Activated CD8-positive, alpha-beta T cell treated with anti-CD3 and anti-CD28 coated beads, Interleukin-2, amount 10 ng/mL, durations not matched to agents 7 days and 5 days (primary cell): ENCODE results near the gene LHFPL2. TPM values are rescaled to one million over a fixed set of nuclear protein-coding genes. Genes with fewer than 3 reads are reported as not detected.

ENCODE experiments used
- ATAC-seq: fragments of 150-1000 bp; cut with Tn5 transposase; one replicate; pipeline ENCODE4 v1.10.0; 2021; ENCODE audit warnings: moderate library complexity
- CTCF ChIA-PET: fragments of 350-600 bp; sonication (Branson Sonifier 250); formaldehyde crosslinking; loops from one replicate; lab custom pipeline; 2021; ENCODE audit warnings: antibody characterized with exemption; lab: Charles Lee
- POLR2A ChIA-PET: fragments of 350-600 bp; sonication (Branson Sonifier 250); formaldehyde crosslinking; loops from one replicate; lab custom pipeline; 2021; ENCODE audit warnings: antibody characterized with exemption; lab: Charles Lee
- DNase-seq: peaks from one replicate; pipeline ENCODE4 v3.0.0-alpha.2; 2020
- H3K27ac Mint-ChIP-seq: one replicate; pipeline ENCODE4 v1.8.0; 2021; ENCODE audit warnings: mild to moderate bottlenecking, mixed read lengths
- H3K27me3 Mint-ChIP-seq: one replicate; pipeline ENCODE4 v1.8.0; 2021; ENCODE audit warnings: low read depth, mixed read lengths
- H3K36me3 Mint-ChIP-seq: one replicate; pipeline ENCODE4 v1.8.0; 2021; ENCODE audit warnings: low read depth, mixed read lengths
- H3K4me1 Mint-ChIP-seq: one replicate; pipeline ENCODE4 v1.8.0; 2021; ENCODE audit warnings: low read depth, mixed read lengths
- H3K4me3 Mint-ChIP-seq: one replicate; pipeline ENCODE4 v1.8.0; 2021; ENCODE audit warnings: mild to moderate bottlenecking, mixed read lengths
- H3K9me3 Mint-ChIP-seq: one replicate; pipeline ENCODE4 v1.8.0; 2022; ENCODE audit warnings: mixed read lengths; ENCODE audit not compliant: insufficient read depth
- total RNA-seq, 2 experiments: library from RNA; stranded (reverse); gene quantifications; one replicate each; pipeline ENCODE4 v1.2.3, GENCODE V29; 2021

LHFPL2 gene
- total RNA-seq, 2 experiments from 2014 or later: 0.34 TPM; not detected in 1

- peaks cover 26% of the 10 kb centered on the region for H3K27me3 Mint-ChIP-seq
- ChIA-PET POLR2A (no interaction called here), CTCF (no interaction called here)
- H3K36me3 Mint-ChIP-seq: no peaks in the 10 kb centered on the region
- DNase-seq: no peak
- ATAC-seq: no peak
- no peaks in the 10 kb centered on the region for H3K9me3 Mint-ChIP-seq
- H3K4me1 Mint-ChIP-seq: no peaks in the 10 kb centered on the region
- no peak overlapping the region for H3K4me3 Mint-ChIP-seq
- no peak overlapping the region for H3K27ac Mint-ChIP-seq
Measured at GRCh38 chr5:78661691-78662090, 13.1 kb upstream of the LHFPL2 start.

- DNase-seq (no peak), ATAC-seq (no peak)
- no peaks in the 10 kb centered on the region for H3K36me3 Mint-ChIP-seq
- H3K27me3 Mint-ChIP-seq: peaks cover 31% of the 10 kb centered on the region
- H3K27ac Mint-ChIP-seq: no peak overlapping the region
- H3K9me3 Mint-ChIP-seq: no peaks in the 10 kb centered on the region
- CTCF ChIA-PET: no interaction called here
- POLR2A ChIA-PET: no interaction called here
- no peaks in the 10 kb centered on the region for H3K4me1 Mint-ChIP-seq
- H3K4me3 Mint-ChIP-seq: no peak overlapping the region
Measured at GRCh38 chr5:78661044-78661443, 12.5 kb upstream of the LHFPL2 start.

GRCh38 chr5:78660401-78660800, 11.8 kb upstream of the LHFPL2 start:
- POLR2A ChIA-PET: no interaction called here
- Mint-ChIP-seq H3K27ac (no peak overlapping the region), H3K36me3 (no peaks in the 10 kb centered on the region), H3K4me1 (no peaks in the 10 kb centered on the region), H3K27me3 (peaks cover 33% of the 10 kb centered on the region), H3K4me3 (no peak overlapping the region), H3K9me3 (no peaks in the 10 kb centered on the region)
- no peak for DNase-seq
- ATAC-seq: no peak
- CTCF ChIA-PET: no interaction called here

- no peaks in the 10 kb centered on the region for H3K36me3 Mint-ChIP-seq
- H3K27ac Mint-ChIP-seq: no peak overlapping the region
- no peaks in the 10 kb centered on the region for H3K4me1 Mint-ChIP-seq
- DNase-seq (no peak), ATAC-seq (no peak)
- H3K27me3 Mint-ChIP-seq: peaks cover 37% of the 10 kb centered on the region
- CTCF ChIA-PET: no interaction called here
- no peak overlapping the region for H3K4me3 Mint-ChIP-seq
- POLR2A ChIA-PET: no interaction called here
- no peaks in the 10 kb centered on the region for H3K9me3 Mint-ChIP-seq
Measured at GRCh38 chr5:78659714-78660113, 11.1 kb upstream of the LHFPL2 start.

- ChIA-PET CTCF (no interaction called here), POLR2A (no interaction called here)
- no peak overlapping the region for H3K4me3 Mint-ChIP-seq
- no peaks in the 10 kb centered on the region for H3K4me1 Mint-ChIP-seq
- peaks cover 41% of the 10 kb centered on the region for H3K27me3 Mint-ChIP-seq
- H3K27ac Mint-ChIP-seq: no peak overlapping the region
- ATAC-seq (no peak), DNase-seq (no peak)
- H3K9me3 Mint-ChIP-seq: no peaks in the 10 kb centered on the region
- no peaks in the 10 kb centered on the region for H3K36me3 Mint-ChIP-seq
Measured at GRCh38 chr5:78659114-78659513, 10.5 kb upstream of the LHFPL2 start.

- Mint-ChIP-seq H3K27me3 (peaks cover 45% of the 10 kb centered on the region), H3K4me3 (no peak overlapping the region), H3K4me1 (no peaks in the 10 kb centered on the region), H3K36me3 (no peaks in the 10 kb centered on the region), H3K27ac (no peak overlapping the region), H3K9me3 (no peaks in the 10 kb centered on the region)
- ATAC-seq (no peak), DNase-seq (no peak)
- POLR2A ChIA-PET: no interaction called here
- CTCF ChIA-PET: no interaction called here
Measured at GRCh38 chr5:78657201-78657600, 8.6 kb upstream of the LHFPL2 start.

- ATAC-seq (no peak), DNase-seq (no peak)
- POLR2A ChIA-PET: no interaction called here
- no peaks in the 10 kb centered on the region for H3K4me1 Mint-ChIP-seq
- CTCF ChIA-PET: no interaction called here
- no peaks in the 10 kb centered on the region for H3K36me3 Mint-ChIP-seq
- H3K4me3 Mint-ChIP-seq: no peak overlapping the region
- H3K27me3 Mint-ChIP-seq: peaks cover 49% of the 10 kb centered on the region
- H3K27ac Mint-ChIP-seq: no peak overlapping the region
- no peaks in the 10 kb centered on the region for H3K9me3 Mint-ChIP-seq
Measured at GRCh38 chr5:78655746-78656290, 7.2 kb upstream of the LHFPL2 start.

- ChIA-PET POLR2A (no interaction called here), CTCF (no interaction called here)
- Mint-ChIP-seq H3K4me3 (no peak overlapping the region), H3K36me3 (no peaks in the 10 kb centered on the region), H3K27me3 (peaks cover 55% of the 10 kb centered on the region), H3K9me3 (no peaks in the 10 kb centered on the region), H3K27ac (no peak overlapping the region), H3K4me1 (peaks cover 3% of the 10 kb centered on the region)
- no peak for DNase-seq
- ATAC-seq: no peak
Measured at GRCh38 chr5:78654386-78654785, 5.8 kb upstream of the LHFPL2 start.

- H3K4me3 Mint-ChIP-seq: no peak overlapping the region
- POLR2A ChIA-PET: no interaction called here
- peaks cover 55% of the 10 kb centered on the region for H3K27me3 Mint-ChIP-seq
- H3K9me3 Mint-ChIP-seq: no peaks in the 10 kb centered on the region
- peaks cover 3% of the 10 kb centered on the region for H3K4me1 Mint-ChIP-seq
- no peaks in the 10 kb centered on the region for H3K36me3 Mint-ChIP-seq
- DNase-seq (no peak), ATAC-seq (no peak)
- CTCF ChIA-PET: no interaction called here
- H3K27ac Mint-ChIP-seq: no peak overlapping the region
Measured at GRCh38 chr5:78653681-78654366, 5.3 kb upstream of the LHFPL2 start.

- no peak for DNase-seq
- ATAC-seq: no peak
Measured at GRCh38 chr5:78653031-78653430, 4.5 kb upstream of the LHFPL2 start.

GRCh38 chr5:78651468-78651867, 2.9 kb upstream of the LHFPL2 start:
- Mint-ChIP-seq H3K9me3 (no peaks in the 10 kb centered on the region), H3K36me3 (no peaks in the 10 kb centered on the region), H3K4me1 (peaks cover 11% of the 10 kb centered on the region), H3K27ac (no peak overlapping the region), H3K4me3 (no peak overlapping the region), H3K27me3 (peaks cover 54% of the 10 kb centered on the region)
- CTCF ChIA-PET: no interaction called here
- DNase-seq (no peak), ATAC-seq (no peak)
- POLR2A ChIA-PET: no interaction called here

More at GRCh38 chr5:78653031-78653430, 4.5 kb upstream of the LHFPL2 start:
- peaks cover 3% of the 10 kb centered on the region for H3K4me1 Mint-ChIP-seq
- no peak overlapping the region for H3K27ac Mint-ChIP-seq
- H3K27me3 Mint-ChIP-seq: peaks cover 48% of the 10 kb centered on the region
- ChIA-PET POLR2A (no interaction called here), CTCF (no interaction called here)
- no peak overlapping the region for H3K4me3 Mint-ChIP-seq
- H3K36me3 Mint-ChIP-seq: no peaks in the 10 kb centered on the region
- no peaks in the 10 kb centered on the region for H3K9me3 Mint-ChIP-seq

- Mint-ChIP-seq H3K27me3 (peaks cover 51% of the 10 kb centered on the region), H3K9me3 (no peaks in the 10 kb centered on the region), H3K4me1 (peaks cover 11% of the 10 kb centered on the region), H3K4me3 (no peak overlapping the region), H3K36me3 (no peaks in the 10 kb centered on the region), H3K27ac (no peak overlapping the region)
- DNase-seq (no peak), ATAC-seq (no peak)
- ChIA-PET CTCF (no interaction called here), POLR2A (no interaction called here)
Measured at GRCh38 chr5:78650531-78650930, 2.0 kb upstream of the LHFPL2 start.
